CD4-positive, alpha-beta T cell treated with Interleukin-6 for 4 hours (primary cell): Measurements from ENCODE around the gene MAOA.
"Not testable (repeated sequence)": the region's sequence is repeated elsewhere in the genome, so short reads cannot be mapped to it uniquely, and the experiment has no call there.

ENCODE experiments used
- DNase-seq: peaks from one replicate; pipeline ENCODE4 v3.0.0-alpha.2; 2020; ENCODE audit warnings: mixed read lengths

The MAOA gene

GRCh38 chrX:43718546-43718945 lies 62.4 kb downstream of the MAOA start:
- DNase-seq = no peak

GRCh38 chrX:43718956-43719355 lies 62.9 kb downstream of the MAOA start:
- no peak for DNase-seq

- no peak for DNase-seq
Measured at GRCh38 chrX:43720082-43720481, 64.0 kb downstream of the MAOA start.

- no peak for DNase-seq
Measured at GRCh38 chrX:43720961-43721360, 64.9 kb downstream of the MAOA start.

GRCh38 chrX:43725227-43725626 lies 69.1 kb downstream of the MAOA start:
- not testable (repeated sequence) for DNase-seq

- DNase-seq = not testable (repeated sequence)
Measured at GRCh38 chrX:43727254-43727653, 71.2 kb downstream of the MAOA start.

- DNase-seq = no peak
Measured at GRCh38 chrX:43728002-43728401, 71.9 kb downstream of the MAOA start.

GRCh38 chrX:43728966-43729365 lies 72.9 kb downstream of the MAOA start:
- no peak for DNase-seq

- no peak for DNase-seq
Measured at GRCh38 chrX:43731086-43731485, 75.0 kb downstream of the MAOA start.

GRCh38 chrX:43733699-43734098 lies 77.6 kb downstream of the MAOA start:
- DNase-seq = no peak

GRCh38 chrX:43734444-43734843 lies 78.3 kb downstream of the MAOA start:
- DNase-seq = no peak

- no peak for DNase-seq
Measured at GRCh38 chrX:43735534-43735933, 79.4 kb downstream of the MAOA start.

GRCh38 chrX:43735957-43736356 lies 79.9 kb downstream of the MAOA start:
- DNase-seq = no peak

GRCh38 chrX:43741843-43742573 lies 85.9 kb downstream of the MAOA start:
- no peak for DNase-seq

- no peak for DNase-seq
Measured at GRCh38 chrX:43743100-43743822, 87.2 kb downstream of the MAOA start.

GRCh38 chrX:43744284-43744683 lies 88.2 kb downstream of the MAOA start:
- no peak for DNase-seq

GRCh38 chrX:43745938-43746721 lies 90.0 kb downstream of the MAOA start:
- no peak for DNase-seq

- no peak for DNase-seq
Measured at GRCh38 chrX:43747476-43747875, 91.4 kb downstream of the MAOA start.

GRCh38 chrX:43750248-43750676 lies 94.2 kb downstream of the MAOA start:
- DNase-seq = peak; percentile 52

GRCh38 chrX:43753637-43754036 lies 97.5 kb downstream of the MAOA start:
- DNase-seq = no peak

- DNase-seq = no peak
Measured at GRCh38 chrX:43756076-43756475, 100.0 kb downstream of the MAOA start.

GRCh38 chrX:43758044-43758443 lies 101.9 kb downstream of the MAOA start:
- no peak for DNase-seq

GRCh38 chrX:43785930-43786591 lies 130.0 kb downstream of the MAOA start:
- DNase-seq = no peak
